Inflammatory macrophage treated with lipopolysaccharide for 1 hour (primary cell): ENCODE data around the gene EHD2.
"Not testable (repeated sequence)": the region's sequence is repeated elsewhere in the genome, so short reads cannot be mapped to it uniquely, and the experiment has no call there.

Source experiments
- DNase-seq, 2 donors: peaks; one replicate each; pipeline ENCODE4 v3.0.0-alpha.2; 2020 to 2022

The EHD2 gene

DNA sequence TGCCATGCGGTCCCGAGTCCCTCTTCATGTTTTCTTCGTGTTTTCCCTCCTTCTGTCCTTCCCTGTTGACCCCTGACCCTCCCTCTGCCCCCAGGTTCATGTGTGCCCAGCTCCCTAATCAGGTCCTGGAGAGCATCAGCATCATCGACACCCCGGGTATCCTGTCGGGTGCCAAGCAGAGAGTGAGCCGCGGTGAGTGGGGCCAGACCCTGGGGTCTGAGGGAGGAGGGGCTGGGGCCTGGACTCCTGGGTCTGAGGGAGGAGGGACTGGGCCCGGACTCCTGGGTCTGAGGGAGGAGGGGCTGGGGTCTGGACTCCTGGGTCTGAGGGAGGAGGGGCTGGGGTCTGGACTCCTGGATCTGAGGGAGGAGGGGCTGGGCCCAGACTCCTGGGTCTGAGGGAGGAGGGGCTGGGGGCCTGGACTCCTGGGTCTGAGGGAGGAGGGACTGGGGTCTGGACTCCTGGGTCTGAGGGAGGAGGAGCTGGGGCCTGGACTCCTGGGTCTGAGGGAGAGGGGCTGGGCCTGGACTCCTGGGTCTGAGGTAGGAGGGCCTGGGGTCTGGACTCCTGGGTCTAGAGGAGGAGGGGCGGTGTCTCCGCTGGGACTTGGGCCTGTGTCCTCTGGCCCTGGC lies 5.3 kb downstream of the EHD2 start:
- not testable (repeated sequence) for DNase-seq

DNA sequence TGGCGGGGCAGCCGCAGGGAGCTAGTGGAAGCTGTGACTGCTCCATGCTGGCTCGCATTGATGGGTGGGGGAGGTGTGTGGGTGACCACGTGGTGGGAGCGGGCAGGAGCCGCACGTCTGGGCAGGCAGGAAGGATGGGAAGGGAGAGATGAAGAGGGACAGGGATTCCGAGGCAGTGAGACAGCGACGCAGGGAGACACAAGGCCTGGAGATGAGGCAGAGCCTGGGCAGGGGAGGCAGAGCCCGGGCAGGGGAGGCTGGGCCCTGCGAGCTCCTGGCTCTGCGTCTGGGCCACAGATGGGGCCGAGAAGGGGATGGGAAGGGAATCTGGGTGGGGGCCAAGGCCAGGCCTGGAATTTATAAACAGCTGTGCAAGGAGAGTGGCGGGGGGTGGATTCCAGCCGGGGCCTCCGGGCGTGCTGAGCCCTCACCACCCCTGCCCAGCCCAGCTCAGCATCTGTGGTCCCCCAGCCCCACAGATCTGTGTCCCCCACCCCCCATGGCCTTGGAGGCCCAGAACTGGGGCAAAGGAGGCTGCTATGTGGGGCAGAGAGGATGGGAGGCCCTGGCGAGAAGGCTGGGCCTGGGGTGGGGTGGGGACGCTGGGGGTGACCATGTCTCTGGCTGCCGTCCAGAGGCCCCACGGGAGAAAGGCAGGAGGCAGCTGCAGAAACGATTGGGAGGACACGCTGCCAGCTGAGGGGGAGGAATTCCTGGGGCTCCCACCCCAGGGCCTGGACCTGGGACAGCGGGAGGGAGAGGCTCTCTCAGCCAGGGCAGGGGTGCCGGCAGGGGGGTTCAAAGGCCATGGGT lies 6.0 kb downstream of the EHD2 start:
- DNase-seq = no peak

DNA sequence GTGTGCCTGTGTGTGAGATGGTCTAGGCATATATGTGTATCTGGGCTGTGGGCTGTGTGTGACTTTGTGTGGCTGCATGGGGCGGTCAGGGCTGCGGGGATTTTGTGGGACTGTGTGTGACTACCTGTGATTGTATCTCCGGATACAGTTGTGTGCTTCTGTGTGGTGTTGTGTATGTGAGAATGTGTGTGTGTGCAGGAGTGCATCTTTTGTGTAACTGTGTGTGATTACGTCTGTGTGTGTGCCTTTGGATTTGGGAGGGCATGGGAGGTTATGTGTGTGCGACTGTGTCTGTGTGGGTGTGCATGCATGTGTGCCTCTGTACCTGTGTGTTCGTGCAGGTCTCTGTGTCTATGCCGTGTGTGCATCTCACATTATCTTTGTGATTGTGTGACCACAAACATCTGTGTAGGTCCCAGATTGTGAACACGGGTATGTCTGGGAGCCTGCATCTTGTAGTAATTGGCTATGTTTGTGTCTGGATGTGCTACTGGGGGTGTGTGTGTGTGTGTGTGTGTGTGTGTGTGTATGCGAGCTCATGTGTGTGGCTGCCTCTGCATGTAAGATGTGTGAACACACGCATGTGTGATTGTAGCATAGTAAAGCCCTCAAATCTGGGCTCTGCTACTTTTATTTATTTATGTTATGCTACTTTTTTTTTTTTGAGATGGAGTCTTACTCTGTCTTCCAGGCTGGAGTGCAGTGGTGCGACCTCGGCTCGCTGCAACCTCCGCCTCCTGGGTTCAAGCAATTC lies 7.6 kb downstream of the EHD2 start:
- DNase-seq = no peak

DNA sequence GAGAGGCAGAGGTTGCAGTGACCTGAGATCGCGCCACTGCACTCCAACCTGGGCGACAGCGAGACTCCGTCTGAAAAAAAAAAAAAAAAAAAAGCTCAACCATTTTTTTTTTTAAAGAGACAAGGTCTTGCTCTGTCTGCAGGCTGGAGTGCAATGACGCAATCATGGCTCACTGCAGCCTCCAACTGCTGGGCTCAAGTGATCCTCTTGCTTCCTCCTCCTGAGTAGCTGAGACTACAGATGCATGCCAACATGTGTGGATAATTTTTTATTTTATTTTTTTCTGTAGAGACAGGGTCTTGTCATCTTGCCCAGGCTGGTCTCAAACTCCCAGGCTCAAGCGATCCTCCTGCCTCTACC lies 10.3 kb downstream of the EHD2 start:
- DNase-seq = peak; percentile 59 to 62

DNA sequence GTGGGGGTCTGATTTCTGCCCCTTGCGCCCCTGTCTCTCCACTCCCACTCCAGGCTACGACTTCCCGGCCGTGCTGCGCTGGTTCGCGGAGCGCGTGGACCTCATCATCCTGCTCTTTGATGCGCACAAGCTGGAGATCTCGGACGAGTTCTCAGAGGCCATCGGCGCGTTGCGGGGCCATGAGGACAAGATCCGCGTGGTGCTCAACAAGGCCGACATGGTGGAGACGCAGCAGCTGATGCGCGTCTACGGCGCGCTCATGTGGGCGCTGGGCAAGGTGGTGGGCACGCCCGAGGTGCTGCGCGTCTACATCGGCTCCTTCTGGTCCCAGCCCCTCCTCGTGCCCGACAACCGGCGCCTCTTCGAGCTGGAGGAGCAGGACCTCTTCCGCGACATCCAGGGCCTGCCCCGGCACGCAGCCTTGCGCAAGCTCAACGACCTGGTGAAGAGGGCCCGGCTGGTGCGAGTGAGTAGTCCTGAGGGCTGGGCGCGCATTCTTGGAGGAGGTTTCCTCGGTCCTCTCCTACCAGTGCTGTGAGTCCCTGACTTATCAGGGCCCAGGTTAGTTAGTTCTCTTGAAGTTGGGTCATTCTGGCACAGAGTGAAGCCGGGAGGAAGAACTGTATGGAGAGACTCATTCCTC lies 12.7 kb downstream of the EHD2 start:
- DNase-seq = no peak

DNA sequence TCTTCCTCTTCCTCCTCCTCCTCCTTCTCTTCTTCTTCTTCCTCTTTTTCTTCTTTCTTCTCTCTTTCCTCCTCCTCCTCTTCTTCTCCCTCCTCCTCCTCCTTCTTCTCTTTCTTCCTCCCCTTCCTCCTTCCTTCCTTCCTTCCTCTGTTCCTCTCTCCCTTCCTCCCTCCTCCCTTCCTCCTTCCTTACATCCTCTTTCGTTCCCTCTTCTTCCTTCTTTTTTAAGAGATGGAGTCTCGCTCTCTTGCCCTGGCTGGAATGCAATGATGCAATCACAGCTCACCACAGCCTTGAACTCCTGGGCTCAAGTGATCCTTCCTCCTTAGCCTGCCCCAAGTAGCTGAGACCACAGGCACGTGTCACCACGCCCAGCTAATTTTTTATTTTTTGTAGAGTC lies 13.2 kb downstream of the EHD2 start:
- DNase-seq = no peak

DNA sequence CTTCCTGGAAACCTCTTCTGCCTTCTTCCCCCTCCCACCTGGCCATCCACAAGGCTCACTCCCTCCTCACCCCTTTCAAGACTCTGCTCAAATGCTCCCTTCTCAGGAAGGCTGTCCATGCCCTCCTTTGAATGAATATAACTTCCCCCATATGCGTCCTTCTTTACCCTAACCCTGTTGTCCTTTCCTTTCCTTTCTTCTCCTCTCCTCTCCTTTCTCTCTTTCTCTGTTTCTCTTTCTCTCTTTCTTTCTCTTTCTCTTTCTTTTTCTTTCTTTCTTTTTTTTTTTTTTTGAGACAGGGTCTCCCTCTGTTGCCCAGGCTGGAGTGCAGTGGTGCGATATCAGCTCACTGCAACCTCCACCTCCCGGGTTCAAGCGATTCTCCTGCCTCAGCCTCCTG lies 15.1 kb downstream of the EHD2 start:
- DNase-seq = not testable (repeated sequence)

DNA sequence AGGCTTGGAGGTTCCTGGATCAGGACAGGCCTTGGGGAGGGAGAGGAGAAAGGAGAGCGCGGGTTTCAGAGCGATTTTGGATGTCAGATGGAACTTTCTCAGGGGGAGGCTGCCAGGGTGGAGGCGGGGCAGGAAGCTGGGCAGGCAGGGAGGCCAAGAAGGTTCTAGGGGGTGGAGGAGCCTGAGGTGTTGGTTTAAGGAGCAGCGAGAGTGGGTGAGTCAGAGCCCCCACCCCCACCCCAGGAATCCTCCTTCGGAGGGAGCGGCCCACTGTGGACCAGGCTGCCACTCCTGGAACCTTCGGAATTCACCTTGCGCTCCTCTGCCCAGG lies 16.2 kb downstream of the EHD2 start:
- no peak for DNase-seq

DNA sequence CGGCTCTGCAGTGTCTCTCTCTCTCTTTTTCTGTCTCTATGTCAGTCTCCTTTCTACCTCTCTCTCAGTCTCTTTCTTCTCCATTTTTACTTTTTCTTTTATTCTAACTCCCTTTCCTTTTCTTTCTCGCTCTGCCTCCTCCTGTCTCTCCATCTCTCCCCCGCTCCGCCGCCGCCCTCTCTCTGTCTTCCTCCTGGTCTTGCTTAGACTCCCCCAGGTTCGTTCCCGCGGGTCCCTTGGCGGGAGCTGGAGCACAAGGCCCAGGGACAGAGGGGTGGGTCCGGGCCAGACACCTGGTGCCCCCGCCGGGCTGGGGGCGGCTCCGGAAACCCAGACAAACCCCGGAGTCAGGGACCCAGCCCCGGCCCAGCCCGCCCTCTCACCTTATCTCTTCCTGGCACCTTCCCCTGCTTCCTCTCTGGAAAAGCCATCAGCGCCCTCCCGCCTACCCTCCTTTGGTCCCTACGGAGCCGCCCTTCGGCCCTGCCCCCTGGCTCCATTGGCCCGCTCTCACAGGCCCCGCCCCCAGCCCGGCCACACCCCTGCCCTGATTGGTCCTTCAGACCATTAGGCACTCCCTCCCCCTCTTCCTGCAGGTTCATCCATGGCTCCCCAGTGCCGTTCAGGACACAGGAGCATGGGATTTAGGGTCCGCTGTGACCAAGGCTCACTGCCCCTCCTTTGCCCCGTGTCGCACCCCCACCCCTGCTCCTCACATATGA lies 16.7 kb downstream of the EHD2 start:
- peak; percentile 31 to 40 for DNase-seq

DNA sequence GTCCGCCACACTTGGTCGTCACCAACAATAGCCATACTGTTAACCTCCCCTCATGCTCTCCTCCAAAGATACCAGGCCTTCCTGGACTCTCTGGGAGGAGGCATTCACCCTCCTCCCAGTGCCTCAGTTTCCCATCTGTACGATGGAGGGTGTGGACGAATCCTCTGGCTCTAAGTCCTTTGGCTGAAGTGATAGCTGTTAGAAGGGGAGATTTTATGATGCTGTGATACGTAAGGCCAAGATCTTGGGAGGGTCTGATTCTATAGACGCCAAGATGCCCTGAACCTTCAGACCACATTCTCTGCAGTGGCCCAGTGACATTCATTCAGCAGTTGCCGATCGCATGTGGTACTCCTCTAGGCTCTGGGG lies 17.3 kb downstream of the EHD2 start:
- no peak for DNase-seq

DNA sequence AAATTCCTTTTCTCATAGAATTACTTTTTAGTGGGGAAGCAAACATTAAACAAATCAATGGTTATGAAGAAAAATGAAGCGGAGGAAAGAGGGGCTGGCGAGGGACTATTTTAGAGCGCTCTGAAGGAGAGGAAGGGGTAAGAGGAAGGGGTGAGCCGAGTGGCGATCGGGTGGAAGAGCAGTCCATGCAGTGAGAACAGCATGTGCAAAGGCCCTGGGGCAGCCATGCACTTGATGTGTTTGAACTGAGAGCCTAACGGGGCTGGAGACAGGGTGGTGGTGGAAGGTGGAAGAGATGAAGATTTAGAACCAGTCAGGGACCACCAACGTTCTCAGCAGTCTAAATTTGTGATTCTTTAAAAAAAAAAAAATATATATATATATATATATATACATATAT lies 17.7 kb downstream of the EHD2 start:
- no peak for DNase-seq

DNA sequence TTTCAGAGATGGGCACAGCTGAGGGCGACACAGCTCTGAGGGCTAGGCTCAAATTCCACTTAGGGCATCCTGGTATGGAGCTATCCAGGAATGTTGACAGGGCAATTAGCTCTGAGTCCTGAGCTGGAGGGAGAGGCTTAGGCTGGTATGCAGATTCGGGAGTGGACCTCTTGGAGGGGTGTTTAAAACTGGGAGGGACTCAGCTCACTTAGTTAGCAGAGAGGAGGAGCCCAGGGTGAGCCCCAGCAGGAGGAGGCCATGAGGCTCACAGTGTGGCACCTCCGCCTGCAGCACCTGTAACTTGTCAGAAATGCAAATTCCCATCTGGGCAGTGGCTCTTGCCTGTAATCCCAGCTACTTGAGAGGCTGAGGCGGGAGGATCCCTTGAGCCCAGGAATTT lies 21.9 kb downstream of the EHD2 start:
- no peak for DNase-seq

DNA sequence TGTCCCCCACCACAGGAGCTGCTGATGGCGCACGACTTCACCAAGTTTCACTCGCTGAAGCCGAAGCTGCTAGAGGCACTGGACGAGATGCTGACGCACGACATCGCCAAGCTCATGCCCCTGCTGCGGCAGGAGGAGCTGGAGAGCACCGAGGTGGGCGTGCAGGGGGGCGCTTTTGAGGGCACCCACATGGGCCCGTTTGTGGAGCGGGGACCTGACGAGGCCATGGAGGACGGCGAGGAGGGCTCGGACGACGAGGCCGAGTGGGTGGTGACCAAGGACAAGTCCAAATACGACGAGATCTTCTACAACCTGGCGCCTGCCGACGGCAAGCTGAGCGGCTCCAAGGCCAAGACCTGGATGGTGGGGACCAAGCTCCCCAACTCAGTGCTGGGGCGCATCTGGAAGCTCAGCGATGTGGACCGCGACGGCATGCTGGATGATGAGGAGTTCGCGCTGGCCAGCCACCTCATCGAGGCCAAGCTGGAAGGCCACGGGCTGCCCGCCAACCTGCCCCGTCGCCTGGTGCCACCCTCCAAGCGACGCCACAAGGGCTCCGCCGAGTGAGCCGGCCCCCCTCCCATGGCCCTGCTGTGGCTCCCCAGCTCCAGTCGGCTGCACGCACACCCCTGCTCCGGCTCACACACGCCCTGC lies 27.8 kb downstream of the EHD2 start:
- DNase-seq = no peak

DNA sequence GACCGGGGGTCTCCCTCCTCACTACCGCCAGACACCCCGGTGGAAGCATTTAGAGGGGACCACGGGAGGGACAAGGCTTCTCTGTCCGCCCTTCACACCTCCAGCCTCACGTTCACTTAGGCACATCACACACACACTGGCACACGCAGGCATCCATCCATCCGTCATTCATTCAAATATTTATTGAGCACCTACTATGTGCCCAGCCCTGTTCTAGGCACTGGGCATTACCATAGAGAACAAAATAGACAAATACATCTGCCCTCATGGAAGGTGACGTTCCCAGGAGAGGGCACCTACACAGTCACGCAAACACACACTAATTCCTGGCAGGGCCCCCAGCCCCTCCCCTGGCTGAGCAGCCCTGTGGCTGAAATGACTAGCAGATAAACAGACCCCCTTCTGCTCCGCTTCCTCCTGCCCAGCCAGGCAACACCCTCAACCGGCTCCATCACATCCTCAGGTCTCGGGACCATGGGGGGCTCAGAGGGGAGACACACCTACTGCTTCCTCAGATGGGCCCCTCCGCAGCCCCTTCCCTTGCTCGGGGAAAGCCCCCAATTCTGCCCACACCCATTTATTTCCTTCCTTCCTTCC lies 28.4 kb downstream of the EHD2 start:
- DNase-seq = no peak

DNA sequence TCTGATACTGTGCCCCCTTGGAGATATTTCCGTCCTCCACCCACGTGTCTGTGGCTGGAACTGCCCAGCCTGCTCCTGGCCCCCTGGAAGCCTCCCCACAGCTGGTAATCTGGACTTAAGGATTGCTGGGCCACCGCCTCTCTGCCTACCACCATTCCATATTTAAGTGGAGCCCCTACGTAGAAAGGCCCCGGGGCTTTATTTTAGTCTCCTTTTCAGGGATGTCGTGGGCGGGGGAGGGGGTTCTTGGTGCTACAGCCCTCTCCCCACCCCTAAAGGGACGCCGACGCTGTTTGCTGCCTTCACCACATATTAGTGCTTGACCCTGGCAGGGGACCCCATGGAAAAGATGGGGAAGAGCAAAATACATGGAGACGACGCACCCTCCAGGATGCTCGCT lies 29.4 kb downstream of the EHD2 start:
- no peak for DNase-seq

DNA sequence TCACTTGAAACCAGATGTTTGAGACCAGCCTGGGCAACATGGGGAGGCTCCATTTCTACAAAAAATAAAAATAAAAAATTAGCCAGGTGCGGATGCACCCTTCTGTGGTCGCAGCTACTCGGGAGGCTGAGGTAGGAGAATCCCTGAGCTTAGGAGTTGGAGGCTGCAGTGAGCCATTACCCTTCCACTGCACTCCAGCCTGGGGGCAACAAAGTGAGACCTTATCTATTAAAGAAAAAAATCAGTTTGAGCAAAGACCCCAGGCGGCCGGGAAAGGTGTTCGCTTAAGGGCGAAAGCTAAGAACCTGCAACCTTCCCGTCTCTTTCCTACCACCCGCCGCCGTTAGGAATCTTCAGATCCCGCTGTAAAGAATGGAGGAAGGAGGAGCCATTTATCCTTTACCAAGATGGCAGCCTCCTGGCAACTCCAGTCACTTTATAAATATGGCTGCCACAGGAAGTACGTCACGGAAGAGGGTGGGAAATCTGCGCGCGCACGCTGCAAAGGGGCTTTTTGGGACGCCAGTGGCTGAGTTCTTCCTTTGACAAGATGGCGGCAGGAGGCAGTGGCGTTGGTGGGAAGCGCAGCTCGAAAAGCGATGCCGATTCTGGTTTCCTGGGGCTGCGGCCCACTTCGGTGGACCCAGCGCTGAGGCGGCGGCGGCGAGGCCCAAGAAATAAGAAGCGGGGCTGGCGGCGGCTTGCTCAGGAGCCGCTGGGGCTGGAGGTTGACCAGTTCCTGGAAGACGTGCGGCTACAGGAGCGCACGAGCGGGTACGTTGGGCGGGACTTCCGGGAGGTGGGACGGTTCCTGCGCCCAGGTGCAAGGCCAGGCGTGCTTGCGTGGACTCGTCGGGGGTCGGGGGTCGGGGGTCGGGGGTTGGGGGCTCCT lies 32.0 kb downstream of the EHD2 start, which contains the start of gene NOP53:
Gene NOP53, plus strand, starts transcription at position 537 of the 892 bp plus-strand sequence. Its CDS starts 14 bp downstream, at position 551.
- DNase-seq = peak; percentile 93 to 100

DNA sequence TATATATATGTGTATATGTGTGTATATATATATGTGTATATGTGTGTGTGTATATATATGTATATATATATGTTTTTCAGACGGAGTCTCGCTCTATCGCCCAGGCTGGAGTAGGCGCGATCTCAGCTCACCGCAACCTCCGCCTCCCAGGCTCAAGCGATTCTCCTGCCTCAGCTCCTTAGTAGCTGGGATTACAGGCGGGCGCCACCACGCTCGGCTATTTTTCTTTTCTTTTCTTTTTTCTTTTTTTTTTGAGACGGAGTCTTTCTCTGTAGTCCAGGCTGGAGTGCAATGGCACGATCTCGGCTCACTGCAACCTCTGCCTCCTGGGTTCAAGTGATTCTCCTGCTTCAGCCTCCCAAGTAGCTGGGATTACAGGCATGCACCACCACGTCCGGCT lies 32.9 kb downstream of the EHD2 start:
- DNase-seq = not testable (repeated sequence)

DNA sequence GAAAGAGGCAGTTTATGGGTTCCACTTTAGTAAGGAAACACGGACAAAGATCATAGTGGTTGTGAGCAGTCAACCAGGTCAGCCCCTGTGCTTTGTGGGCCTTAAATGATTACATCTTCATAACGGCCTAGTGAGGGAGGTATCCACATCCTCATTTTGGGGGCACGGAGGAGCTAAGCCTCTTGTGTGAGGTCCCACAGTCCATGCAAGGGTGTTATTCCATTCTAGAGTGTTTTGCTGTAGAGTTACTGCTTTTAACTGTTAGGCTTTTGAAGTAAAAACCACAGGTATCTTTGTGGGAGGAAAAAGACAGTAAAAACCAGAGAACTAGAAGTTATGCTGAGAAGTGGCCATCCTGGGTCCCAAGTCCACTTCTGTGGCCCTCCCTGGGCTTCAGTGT lies 36.1 kb downstream of the EHD2 start:
- no peak for DNase-seq

DNA sequence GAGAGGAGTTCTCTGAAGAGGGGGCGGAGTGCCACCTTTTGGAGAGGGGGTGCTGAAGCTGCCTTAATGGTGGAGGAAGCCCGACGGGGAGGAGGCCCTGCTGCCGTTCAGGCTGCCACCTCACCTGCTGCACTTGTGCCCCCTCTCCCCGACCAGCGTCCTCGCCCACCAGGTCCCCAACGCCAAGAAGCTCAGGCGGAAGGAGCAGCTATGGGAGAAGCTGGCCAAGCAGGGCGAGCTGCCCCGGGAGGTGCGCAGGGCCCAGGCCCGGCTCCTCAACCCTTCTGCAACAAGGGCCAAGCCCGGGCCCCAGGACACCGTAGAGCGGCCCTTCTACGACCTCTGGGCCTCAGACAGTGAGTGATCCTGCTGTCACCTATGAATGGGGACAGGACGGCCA lies 37.5 kb downstream of the EHD2 start:
- DNase-seq = no peak

DNA sequence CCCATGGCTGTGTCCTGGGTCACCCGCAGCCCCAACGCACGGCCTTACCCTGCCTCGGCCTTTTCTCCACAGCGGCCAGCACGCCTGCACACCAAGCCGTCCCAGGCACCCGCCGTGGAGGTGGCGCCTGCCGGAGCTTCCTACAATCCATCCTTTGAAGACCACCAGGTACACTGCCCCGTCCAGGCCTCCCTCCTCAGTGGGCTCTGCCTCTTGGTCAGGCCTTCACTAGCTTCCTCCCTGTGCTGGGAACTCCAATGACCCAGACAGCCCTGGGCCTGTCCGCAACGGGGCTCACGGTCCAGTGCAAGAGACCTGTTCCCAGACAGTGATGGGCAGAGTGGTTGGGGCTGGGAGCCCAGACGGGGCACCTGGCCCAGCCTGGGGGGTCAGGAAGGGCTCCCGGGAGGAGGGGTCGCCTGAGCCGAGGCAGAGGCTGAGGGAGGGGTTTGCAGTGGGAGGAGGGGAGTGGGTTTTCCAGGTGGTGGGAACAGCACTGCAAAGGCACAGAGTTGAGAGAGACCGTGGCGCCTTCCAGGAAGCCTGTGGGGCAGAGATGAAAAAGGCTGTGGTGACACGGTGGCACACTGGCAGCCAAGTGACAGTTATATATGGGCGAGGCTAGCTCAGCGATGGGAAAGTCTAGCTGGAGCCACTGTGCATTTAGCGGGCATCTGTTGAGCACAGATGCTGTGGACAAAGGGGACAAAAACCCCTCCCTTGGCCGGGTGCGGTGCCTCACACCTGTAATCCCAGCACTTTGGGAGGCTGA lies 39.4 kb downstream of the EHD2 start:
- no peak for DNase-seq
